H9 (cell line): ENCODE results near the gene CSNK2A2. TPM values are rescaled to one million over a fixed set of nuclear protein-coding genes. Genes with fewer than 3 reads are reported as not detected.

ENCODE experiments used
- DNase-seq: peaks from one replicate; pipeline ENCODE4 v3.0.0-alpha.2; 2017
- H2AFZ ChIP-seq: one replicate; pipeline ENCODE4 v1.6.1; 2013; ENCODE audit warnings: mild to moderate bottlenecking, low read length, control low read depth, moderate library complexity
- H2AK5ac ChIP-seq: 2 replicates; pipeline ENCODE4 v1.6.1; 2013; ENCODE audit warnings: low read length, control low read depth, mixed read lengths; ENCODE audit not compliant: insufficient read length
- H2BK120ac ChIP-seq: one replicate; pipeline ENCODE4 v1.6.1; 2013; ENCODE audit warnings: low read depth, mild to moderate bottlenecking, low read length, control low read depth, inconsistent platforms; ENCODE audit not compliant: poor library complexity, severe bottlenecking
- H2BK12ac ChIP-seq: 2 replicates; pipeline ENCODE4 v1.6.1; 2013; ENCODE audit warnings: low read length, control low read depth, mixed read lengths, low read depth; ENCODE audit not compliant: insufficient read length
- H2BK15ac ChIP-seq: 2 replicates; pipeline ENCODE4 v1.6.1; 2013; ENCODE audit warnings: low read depth, low read length, control low read depth
- H2BK20ac ChIP-seq: one replicate; pipeline ENCODE4 v1.6.1; 2013; ENCODE audit warnings: low read depth, mild to moderate bottlenecking, low read length, control low read depth, inconsistent platforms; ENCODE audit not compliant: poor library complexity, severe bottlenecking
- H2BK5ac ChIP-seq: 2 replicates; pipeline ENCODE4 v1.6.1; 2013; ENCODE audit warnings: low read length, control low read depth, mixed read lengths; ENCODE audit not compliant: insufficient read length
- H3K14ac ChIP-seq: 2 replicates; pipeline ENCODE4 v1.6.1; 2013; ENCODE audit warnings: low read length, control low read depth; ENCODE audit not compliant: insufficient read depth
- H3K18ac ChIP-seq: 2 replicates; pipeline ENCODE4 v1.6.1; 2013; ENCODE audit warnings: low read depth, mild to moderate bottlenecking, mixed read lengths, low read length, control low read depth; ENCODE audit not compliant: insufficient read length
- H3K23ac ChIP-seq: 2 replicates; pipeline ENCODE4 v1.6.1; 2013; ENCODE audit warnings: low read length, control low read depth, mixed read lengths, low read depth; ENCODE audit not compliant: insufficient read length
- H3K23me2 ChIP-seq: 2 replicates; pipeline ENCODE4 v1.6.1; 2013; ENCODE audit warnings: low read depth, mild to moderate bottlenecking, mixed read lengths, low read length, control low read depth; ENCODE audit not compliant: insufficient read length, poor library complexity, severe bottlenecking
- H3K27ac ChIP-seq: 2 replicates; pipeline ENCODE4 v1.5.1; 2013; ENCODE audit warnings: low read length, control low read depth, mixed read lengths, low read depth; ENCODE audit not compliant: insufficient read length
- H3K27me3 ChIP-seq: 2 replicates; pipeline ENCODE4 v1.6.1; 2013; ENCODE audit warnings: low read length, control low read depth, inconsistent platforms; ENCODE audit not compliant: insufficient read depth
- H3K4ac ChIP-seq: 2 replicates; pipeline ENCODE4 v1.6.1; 2013; ENCODE audit warnings: low read depth, mild to moderate bottlenecking, control low read depth, inconsistent platforms, low read length, moderate library complexity
- H3K4me1 ChIP-seq: 2 replicates; pipeline ENCODE4 v1.6.1; 2013; ENCODE audit warnings: low read length, control low read depth, inconsistent platforms; ENCODE audit not compliant: insufficient read depth
- H3K4me2 ChIP-seq: 2 replicates; pipeline ENCODE4 v1.6.1; 2013; ENCODE audit warnings: low read length, control low read depth, mixed read lengths; ENCODE audit not compliant: insufficient read length, insufficient read depth
- H3K56ac ChIP-seq: 2 replicates; pipeline ENCODE4 v1.6.1; 2013; ENCODE audit warnings: low read depth, mild to moderate bottlenecking, mixed read lengths, low read length, control low read depth; ENCODE audit not compliant: insufficient read length
- H3K79me1 ChIP-seq: 2 replicates; pipeline ENCODE4 v1.6.1; 2013; ENCODE audit warnings: low read depth, mild to moderate bottlenecking, moderate library complexity, low read length, control low read depth, inconsistent platforms; ENCODE audit not compliant: insufficient read depth, poor library complexity, severe bottlenecking
- H3K79me2 ChIP-seq: 2 replicates; pipeline ENCODE4 v1.6.1; 2013; ENCODE audit warnings: low read length, control low read depth, inconsistent platforms; ENCODE audit not compliant: insufficient read depth
- H3K9ac ChIP-seq: 2 replicates; pipeline ENCODE4 v1.6.1; 2013; ENCODE audit warnings: low read length, control low read depth, mixed read lengths; ENCODE audit not compliant: insufficient read length; ENCODE audit errors: extremely low read depth
- H3K9me3 ChIP-seq: one replicate; pipeline ENCODE4 v1.6.1; 2013; ENCODE audit warnings: low read depth, low read length, inconsistent platforms; ENCODE audit not compliant: control insufficient read depth
- H3T11ph ChIP-seq: one replicate; pipeline ENCODE4 v1.6.1; 2013; ENCODE audit warnings: mild to moderate bottlenecking, low read length, control low read depth, inconsistent platforms
- H4K20me1 ChIP-seq: one replicate; pipeline ENCODE4 v1.6.1; 2013; ENCODE audit not compliant: control insufficient read depth, insufficient read length, insufficient read depth
- H4K5ac ChIP-seq: 2 replicates; pipeline ENCODE4 v1.6.1; 2013; ENCODE audit warnings: low read depth, mild to moderate bottlenecking, mixed read lengths, low read length, control low read depth; ENCODE audit not compliant: insufficient read length
- H4K8ac ChIP-seq: replicated peaks from 2 replicates; pipeline ENCODE4 v1.6.1; 2013; ENCODE audit warnings: low read length, control low read depth, mixed read lengths, low read depth; ENCODE audit not compliant: insufficient read length
- H4K91ac ChIP-seq: 2 replicates; pipeline ENCODE4 v1.6.1; 2013; ENCODE audit warnings: low read depth, mild to moderate bottlenecking, moderate library complexity, mixed read lengths, low read length, control low read depth; ENCODE audit not compliant: insufficient read length
- H3K27ac Mint-ChIP-seq, 3 experiments: 2 replicates in 2 of 3; 3 replicates in 1 of 3; pipeline ENCODE4 v1.8.0; 2020 to 2021; ENCODE audit warnings: mixed read lengths in 3 of 3, mild to moderate bottlenecking in 1 of 3, moderate library complexity in 1 of 3
- H3K27me3 Mint-ChIP-seq: 2 replicates; pipeline ENCODE4 v1.8.0; 2021; ENCODE audit warnings: low read depth, mild to moderate bottlenecking, moderate library complexity, mixed read lengths
- H3K36me3 Mint-ChIP-seq, 3 experiments: 2 replicates in 2 of 3; 3 replicates in 1 of 3; pipeline ENCODE4 v1.8.0; 2020 to 2021; ENCODE audit warnings: low read depth in 3 of 3, mixed read lengths in 3 of 3; ENCODE audit not compliant: insufficient read depth in 1 of 3
- H3K4me1 Mint-ChIP-seq, 2 experiments: 2 replicates each; pipeline ENCODE4 v1.8.0; 2020; ENCODE audit warnings: mixed read lengths in 2 of 2
- H3K4me3 Mint-ChIP-seq, 2 experiments: 2 replicates in 1 of 2; 3 replicates in 1 of 2; pipeline ENCODE4 v1.8.0; 2020 to 2021; ENCODE audit warnings: mild to moderate bottlenecking in 2 of 2, mixed read lengths in 2 of 2, moderate library complexity in 1 of 2
- H3K9me3 Mint-ChIP-seq, 2 experiments: 2 replicates in 1 of 2; 3 replicates in 1 of 2; pipeline ENCODE4 v1.8.0; 2020; ENCODE audit warnings: mild to moderate bottlenecking in 2 of 2, mixed read lengths in 2 of 2, moderate library complexity in 1 of 2
- CTCF ChIP-seq: fragments of 200-600 bp; sonication (generic); conservative IDR thresholded peaks from 3 replicates; pipeline ENCODE4 v1.8.0; 2021; ENCODE audit warnings: antibody characterized with exemption, mild to moderate bottlenecking
- WGBS: extraction: QIAGEN DNeasy Blood & Tissue Kit; methylation state at CpG from one replicate; pipeline ENCODE4 v1.1.7; 2013; ENCODE audit warnings: missing lambda C conversion rate, low lambda C conversion rate, mixed read lengths; ENCODE audit not compliant: insufficient read length; ENCODE audit errors: extremely low coverage; 5-methylcytosine and 5-hydroxymethylcytosine counted together
- total RNA-seq: library from RNA; stranded (reverse); gene quantifications from 2 replicates; pipeline ENCODE4 v1.2.1, GENCODE V29; 2021

Gene CSNK2A2
- total RNA-seq, 1 experiment from 2014 or later: 134 TPM

DNA sequence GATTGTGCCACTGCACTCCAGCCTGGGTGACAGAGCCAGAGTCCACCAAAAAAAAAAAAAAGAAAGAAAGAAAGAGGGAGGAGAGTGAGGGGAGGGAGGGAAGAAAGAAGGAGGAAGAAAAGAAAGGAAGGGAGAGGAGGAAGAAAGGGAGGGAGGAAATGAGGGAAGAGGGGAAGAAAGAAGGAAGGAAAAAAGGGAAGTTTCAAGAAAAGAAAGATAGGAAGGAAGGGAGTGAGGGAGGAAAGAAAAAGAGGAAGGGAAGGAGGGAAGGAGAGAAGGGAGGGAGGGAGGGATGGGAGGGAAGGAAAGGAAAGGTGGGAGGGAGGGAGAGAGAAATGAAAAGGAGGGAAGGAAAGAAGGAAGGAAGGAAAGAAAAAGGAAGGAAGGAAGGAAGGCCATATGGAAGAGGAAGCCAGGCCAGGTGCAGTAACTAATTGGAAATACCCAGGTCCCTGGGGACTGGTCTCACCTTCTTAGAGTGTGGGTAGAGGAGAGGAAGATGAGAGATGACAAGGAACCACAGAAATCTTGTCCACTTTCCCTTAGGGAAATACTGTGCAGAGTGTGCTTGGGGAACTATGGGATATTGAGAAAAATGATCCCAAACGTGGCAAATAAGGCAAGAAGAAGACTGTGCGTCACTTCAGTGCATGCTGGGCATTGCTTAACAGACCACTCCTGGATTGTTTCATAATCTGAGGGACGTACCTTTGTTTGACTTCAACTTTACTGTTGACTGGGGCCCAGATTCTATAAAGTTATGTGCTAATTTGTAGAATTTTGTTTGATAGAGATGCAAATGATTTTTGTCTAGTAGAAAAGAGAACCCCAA, 15.1 kb upstream of the CSNK2A2 start:
- WGBS: no CpG with 5 or more reads among the region's 3 CpGs
- H2BK15ac ChIP-seq: no peak overlapping the region
- no peaks in the 10 kb centered on the region for H3K79me2 ChIP-seq
- no peaks in the 10 kb centered on the region; a peak in 1 of 7 replicates for H3K36me3 Mint-ChIP-seq
- H4K8ac ChIP-seq: no peak overlapping the region
- H3K23ac ChIP-seq: no peak overlapping the region
- no peak overlapping the region for H3K4ac ChIP-seq
- H2BK12ac ChIP-seq: no peak overlapping the region
- H3K27me3 Mint-ChIP-seq: peaks cover 16% of the 10 kb centered on the region
- no peak overlapping the region for H2AK5ac ChIP-seq
- H3K4me1 ChIP-seq: no peaks in the 10 kb centered on the region
- no peaks in the 10 kb centered on the region for H3K9me3 ChIP-seq
- H3K9ac ChIP-seq: no peak overlapping the region
- H3T11ph ChIP-seq: no peak overlapping the region
- no peak overlapping the region for H3K4me3 Mint-ChIP-seq
- H3K56ac ChIP-seq: no peak overlapping the region
- H3K79me1 ChIP-seq: no peaks in the 10 kb centered on the region
- H3K27ac ChIP-seq: no peak overlapping the region
- no peak overlapping the region for H4K91ac ChIP-seq
- no peak overlapping the region for H3K27ac Mint-ChIP-seq
- H2BK120ac ChIP-seq: no peak overlapping the region
- no peak for DNase-seq
- H3K14ac ChIP-seq: no peak overlapping the region
- no peaks in the 10 kb centered on the region for H4K20me1 ChIP-seq
- H2BK5ac ChIP-seq: no peak overlapping the region
- no peak overlapping the region for H2BK20ac ChIP-seq
- peaks cover 4 to 7% of the 10 kb centered on the region in 2 experiments; a peak in 2 of 5 replicates for H3K9me3 Mint-ChIP-seq
- H3K23me2 ChIP-seq: no peaks in the 10 kb centered on the region
- H4K5ac ChIP-seq: no peak overlapping the region
- H3K27me3 ChIP-seq: no peaks in the 10 kb centered on the region
- no peak overlapping the region for H2AFZ ChIP-seq
- TF ChIP-seq CTCF: no peak
- H3K18ac ChIP-seq: no peak overlapping the region
- peaks cover 0 to 3% of the 10 kb centered on the region in 2 experiments; a peak in 1 of 4 replicates for H3K4me1 Mint-ChIP-seq
- H3K4me2 ChIP-seq: no peak overlapping the region
